SK-N-SH (cell line): ENCODE measurements around the gene NUTF2.

ENCODE experiments used
- CHD2 ChIP-seq: fragments of 150-350 bp; IDR thresholded peaks from 2 replicates; pipeline ENCODE4 v1.6.1; 2018; ENCODE audit warnings: low read length; ENCODE audit not compliant: partially characterized antibody
- EP300 ChIP-seq, 2 experiments: IDR thresholded peaks; 2 replicates each; pipeline versions ENCODE4 v1.4.0 to v1.6.1; 2012; ENCODE audit warnings: borderline replicate concordance in 1 of 2, low read depth in 1 of 2, low read length in 1 of 2
- EZH2phosphoT487 ChIP-seq: fragments of 200-600 bp; sonication (generic); IDR thresholded peaks from 2 replicates; pipeline ENCODE4 v1.6.1; 2017; ENCODE audit warnings: low read depth, mixed run types, mild to moderate bottlenecking, antibody characterized with exemption, moderate library complexity, borderline replicate concordance
- FOXJ3 ChIP-seq: sonication (generic); formaldehyde crosslinking; IDR thresholded peaks from 2 replicates; pipeline ENCODE4 v1.5.1; 2020; ENCODE audit warnings: mild to moderate bottlenecking, missing genetic modification reagents
- POLR2AphosphoS5 ChIP-seq: IDR thresholded peaks from 2 replicates; pipeline ENCODE4 v1.6.1; 2012; ENCODE audit warnings: low read depth, low read length
- TAF1 ChIP-seq: IDR thresholded peaks from 2 replicates; pipeline ENCODE4 v1.6.1; 2012; ENCODE audit warnings: low read depth, mild to moderate bottlenecking, low read length, moderate library complexity, borderline replicate concordance
- TCF12 ChIP-seq: IDR thresholded peaks from 2 replicates; pipeline ENCODE4 v1.4.0; 2012
- TF ChIP-seq, protein P1 (sequence below): fragments of 200-600 bp; sonication (generic); IDR thresholded peaks from 2 replicates; pipeline ENCODE4 v1.6.1; 2017; ENCODE audit warnings: antibody characterized with exemption, mild to moderate bottlenecking, moderate library complexity

DNA sequence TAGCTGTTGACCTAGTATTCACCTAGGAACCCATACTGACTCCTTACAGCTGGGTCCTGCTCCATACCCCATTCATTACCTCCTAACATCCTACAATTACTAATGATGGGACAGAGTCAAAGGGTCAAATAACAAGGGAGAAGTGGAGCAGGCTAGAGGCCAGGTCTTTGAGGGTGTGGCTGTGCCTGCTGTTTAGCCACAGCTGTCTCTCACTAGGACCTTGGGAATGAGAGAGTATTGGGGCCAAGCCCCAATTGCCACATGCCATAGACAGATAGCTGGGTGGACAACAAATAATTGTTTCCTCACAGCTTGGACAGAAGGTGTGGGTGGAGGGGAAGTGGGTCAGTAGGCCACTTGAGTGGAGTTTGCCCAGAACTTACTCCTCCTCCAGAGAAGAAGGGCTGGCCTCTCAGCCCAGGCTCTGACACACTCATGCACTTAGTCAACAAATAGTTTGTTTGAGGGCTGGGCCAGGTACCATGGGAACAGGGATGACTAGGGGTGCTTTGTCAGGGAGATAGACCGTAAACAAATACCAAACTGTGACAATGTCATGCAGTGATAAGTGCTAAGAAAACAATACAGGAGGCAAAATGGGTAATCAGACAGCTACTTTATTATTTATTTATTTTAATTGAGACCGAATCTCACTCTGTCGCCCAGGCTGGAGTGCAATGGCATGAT lies 11.0 kb downstream of the NUTF2 start:
- TF ChIP-seq, protein P1, sequence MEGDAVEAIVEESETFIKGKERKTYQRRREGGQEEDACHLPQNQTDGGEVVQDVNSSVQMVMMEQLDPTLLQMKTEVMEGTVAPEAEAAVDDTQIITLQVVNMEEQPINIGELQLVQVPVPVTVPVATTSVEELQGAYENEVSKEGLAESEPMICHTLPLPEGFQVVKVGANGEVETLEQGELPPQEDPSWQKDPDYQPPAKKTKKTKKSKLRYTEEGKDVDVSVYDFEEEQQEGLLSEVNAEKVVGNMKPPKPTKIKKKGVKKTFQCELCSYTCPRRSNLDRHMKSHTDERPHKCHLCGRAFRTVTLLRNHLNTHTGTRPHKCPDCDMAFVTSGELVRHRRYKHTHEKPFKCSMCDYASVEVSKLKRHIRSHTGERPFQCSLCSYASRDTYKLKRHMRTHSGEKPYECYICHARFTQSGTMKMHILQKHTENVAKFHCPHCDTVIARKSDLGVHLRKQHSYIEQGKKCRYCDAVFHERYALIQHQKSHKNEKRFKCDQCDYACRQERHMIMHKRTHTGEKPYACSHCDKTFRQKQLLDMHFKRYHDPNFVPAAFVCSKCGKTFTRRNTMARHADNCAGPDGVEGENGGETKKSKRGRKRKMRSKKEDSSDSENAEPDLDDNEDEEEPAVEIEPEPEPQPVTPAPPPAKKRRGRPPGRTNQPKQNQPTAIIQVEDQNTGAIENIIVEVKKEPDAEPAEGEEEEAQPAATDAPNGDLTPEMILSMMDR = no peak
- TF ChIP-seq CHD2 (no peak), POLR2AphosphoS5 (no peak), EZH2phosphoT487 (no peak), FOXJ3 (CRISPR knock-in tag) (no peak), EP300 (IDR thresholded peaks at IDR 0.05; ENCODE audit: borderline replicate concordance in 1 of 2, low read depth in 1 of 2, low read length in 1 of 2) (no peak), TAF1 (no peak), TCF12 (no peak)
